IMR-90 (cell line): ENCODE measurements around the gene STIM1.

Experiments
- CEBPB ChIP-seq: IDR thresholded peaks from 2 replicates; pipeline ENCODE4 v1.6.1; 2012; ENCODE audit warnings: low read depth, low read length, improper control_type of control experiment
- MXI1 ChIP-seq: IDR thresholded peaks from 2 replicates; pipeline ENCODE4 v1.6.1; 2012; ENCODE audit warnings: low read depth, mild to moderate bottlenecking, low read length, moderate library complexity, borderline replicate concordance
- POLR2A ChIP-seq: IDR thresholded peaks from 2 replicates; pipeline ENCODE4 v1.6.1; 2012; ENCODE audit warnings: mild to moderate bottlenecking, low read depth, low read length
- TF ChIP-seq, protein P1 (sequence below): conservative IDR thresholded peaks from 2 replicates; pipeline ENCODE4 v1.5.1; 2012; ENCODE audit warnings: mild to moderate bottlenecking, low read depth, low read length, improper control_type of control experiment

GRCh38 chr11:3834349-3834663 lies 21.2 kb upstream of the STIM1 start:
- TF ChIP-seq, protein P1, sequence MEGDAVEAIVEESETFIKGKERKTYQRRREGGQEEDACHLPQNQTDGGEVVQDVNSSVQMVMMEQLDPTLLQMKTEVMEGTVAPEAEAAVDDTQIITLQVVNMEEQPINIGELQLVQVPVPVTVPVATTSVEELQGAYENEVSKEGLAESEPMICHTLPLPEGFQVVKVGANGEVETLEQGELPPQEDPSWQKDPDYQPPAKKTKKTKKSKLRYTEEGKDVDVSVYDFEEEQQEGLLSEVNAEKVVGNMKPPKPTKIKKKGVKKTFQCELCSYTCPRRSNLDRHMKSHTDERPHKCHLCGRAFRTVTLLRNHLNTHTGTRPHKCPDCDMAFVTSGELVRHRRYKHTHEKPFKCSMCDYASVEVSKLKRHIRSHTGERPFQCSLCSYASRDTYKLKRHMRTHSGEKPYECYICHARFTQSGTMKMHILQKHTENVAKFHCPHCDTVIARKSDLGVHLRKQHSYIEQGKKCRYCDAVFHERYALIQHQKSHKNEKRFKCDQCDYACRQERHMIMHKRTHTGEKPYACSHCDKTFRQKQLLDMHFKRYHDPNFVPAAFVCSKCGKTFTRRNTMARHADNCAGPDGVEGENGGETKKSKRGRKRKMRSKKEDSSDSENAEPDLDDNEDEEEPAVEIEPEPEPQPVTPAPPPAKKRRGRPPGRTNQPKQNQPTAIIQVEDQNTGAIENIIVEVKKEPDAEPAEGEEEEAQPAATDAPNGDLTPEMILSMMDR: no peak
- no peak for TF ChIP-seq POLR2A
- no peak for TF ChIP-seq MXI1
- no peak for TF ChIP-seq CEBPB
